ENCODE results near the gene ARMC2.
"Not testable (repeated sequence)": the region's sequence is repeated elsewhere in the genome, so short reads cannot be mapped to it uniquely, and the experiment has no call there.

Gene ARMC2

DNA sequence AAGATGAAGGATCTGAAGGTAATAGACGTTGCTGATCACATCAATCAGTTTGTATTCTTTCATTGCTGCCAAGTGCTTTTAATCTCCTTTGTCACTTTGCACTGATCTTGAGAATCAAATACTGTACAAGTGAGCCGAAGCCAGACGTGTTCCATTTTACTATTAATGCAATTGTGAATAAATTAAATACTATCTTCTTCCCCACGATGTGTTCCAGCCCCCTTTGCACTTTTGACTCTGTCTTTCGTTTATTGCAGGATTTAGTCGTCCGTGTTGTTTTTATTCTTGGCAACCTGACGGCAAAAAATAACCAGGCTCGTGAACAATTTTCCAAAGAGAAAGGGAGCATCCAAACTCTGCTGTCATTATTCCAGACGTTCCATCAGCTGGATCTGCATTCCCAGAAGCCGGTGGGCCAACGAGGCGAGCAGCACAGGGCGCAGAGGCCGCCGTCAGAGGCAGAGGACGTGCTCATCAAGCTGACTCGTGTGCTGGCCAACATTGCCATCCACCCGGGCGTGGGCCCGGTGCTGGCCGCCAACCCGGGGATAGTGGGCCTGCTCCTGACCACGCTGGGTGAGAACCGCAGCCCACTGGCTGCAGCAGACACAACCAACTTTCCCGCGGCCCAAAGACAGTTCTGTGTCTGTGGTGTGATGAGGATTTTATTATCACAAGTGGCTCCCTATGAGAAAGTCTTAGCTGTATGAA, 104.7 kb downstream of the ARMC2 start:
- DNase-seq (ENCODE audit: low spot score) = no peak

DNA sequence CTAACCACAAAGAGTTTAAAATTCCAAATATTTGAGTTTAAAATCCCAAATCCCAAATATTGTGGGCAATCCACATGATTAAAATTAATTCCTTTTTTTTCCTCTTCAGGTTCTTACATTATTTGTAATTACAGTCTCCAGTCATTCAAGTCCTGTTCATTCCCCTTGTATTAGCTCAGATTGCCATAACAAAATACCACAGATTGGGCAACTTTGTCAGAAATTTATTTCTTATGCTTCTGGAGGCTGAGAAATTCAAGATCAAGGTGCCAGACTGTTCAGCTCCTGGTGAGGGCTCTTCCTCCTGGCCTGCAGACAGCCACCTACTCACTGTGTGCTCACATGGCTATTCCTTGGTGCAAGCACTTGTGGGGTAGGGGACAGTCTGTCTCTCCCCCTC, 105.5 kb downstream of the ARMC2 start:
- DNase-seq (ENCODE audit: low spot score) = no peak

DNA sequence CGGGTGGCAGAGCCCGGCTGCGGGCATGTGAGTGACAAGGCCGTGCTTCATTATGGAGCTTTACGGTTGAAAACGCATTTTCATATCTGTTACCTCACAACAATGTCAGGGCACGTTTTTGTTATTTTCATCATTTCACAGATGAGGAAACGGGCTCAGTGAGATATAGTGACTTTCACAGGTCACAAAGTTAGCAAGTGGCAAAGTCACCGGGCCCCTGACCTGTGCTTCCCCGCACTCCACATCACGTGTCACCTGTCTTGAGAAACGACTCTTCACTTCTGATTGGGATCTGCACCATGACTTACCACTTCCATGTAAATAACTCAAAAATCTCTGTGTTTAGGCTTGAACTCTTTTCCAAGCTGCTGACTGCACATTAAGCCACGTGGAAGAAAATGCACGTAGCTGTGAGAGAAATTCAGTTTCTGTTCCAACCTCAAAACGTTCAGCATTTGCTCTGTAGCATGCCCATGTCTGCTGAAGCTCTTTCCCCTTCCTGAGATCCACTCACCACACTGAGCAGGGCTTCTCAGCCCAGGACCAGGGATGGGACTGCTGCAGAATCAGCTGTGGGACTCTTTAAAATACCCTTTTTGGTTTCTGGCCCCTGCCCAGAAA, 107.2 kb downstream of the ARMC2 start:
- no peak for DNase-seq (ENCODE audit: low spot score)

DNA sequence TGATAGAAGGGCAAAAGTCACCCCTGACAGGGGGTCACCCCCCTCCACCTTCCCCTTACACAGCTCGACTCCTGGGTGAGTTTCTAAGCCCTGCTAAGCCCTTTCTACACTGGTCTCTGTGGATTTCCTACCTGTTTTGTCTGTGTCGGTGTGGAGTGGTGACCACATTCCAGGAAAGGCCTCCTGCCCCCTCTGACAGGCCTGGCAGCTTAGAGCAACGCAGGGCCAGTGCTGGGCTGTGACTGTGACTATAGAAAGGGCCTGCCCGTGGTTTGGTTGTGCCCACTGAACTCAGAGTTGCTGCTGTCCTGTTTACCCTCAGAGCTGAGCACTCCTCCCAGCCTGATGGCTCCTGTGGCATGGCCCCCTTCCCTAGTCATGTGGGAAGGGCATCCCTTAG, 109.0 kb downstream of the ARMC2 start:
- DNase-seq (ENCODE audit: low spot score) = no peak

DNA sequence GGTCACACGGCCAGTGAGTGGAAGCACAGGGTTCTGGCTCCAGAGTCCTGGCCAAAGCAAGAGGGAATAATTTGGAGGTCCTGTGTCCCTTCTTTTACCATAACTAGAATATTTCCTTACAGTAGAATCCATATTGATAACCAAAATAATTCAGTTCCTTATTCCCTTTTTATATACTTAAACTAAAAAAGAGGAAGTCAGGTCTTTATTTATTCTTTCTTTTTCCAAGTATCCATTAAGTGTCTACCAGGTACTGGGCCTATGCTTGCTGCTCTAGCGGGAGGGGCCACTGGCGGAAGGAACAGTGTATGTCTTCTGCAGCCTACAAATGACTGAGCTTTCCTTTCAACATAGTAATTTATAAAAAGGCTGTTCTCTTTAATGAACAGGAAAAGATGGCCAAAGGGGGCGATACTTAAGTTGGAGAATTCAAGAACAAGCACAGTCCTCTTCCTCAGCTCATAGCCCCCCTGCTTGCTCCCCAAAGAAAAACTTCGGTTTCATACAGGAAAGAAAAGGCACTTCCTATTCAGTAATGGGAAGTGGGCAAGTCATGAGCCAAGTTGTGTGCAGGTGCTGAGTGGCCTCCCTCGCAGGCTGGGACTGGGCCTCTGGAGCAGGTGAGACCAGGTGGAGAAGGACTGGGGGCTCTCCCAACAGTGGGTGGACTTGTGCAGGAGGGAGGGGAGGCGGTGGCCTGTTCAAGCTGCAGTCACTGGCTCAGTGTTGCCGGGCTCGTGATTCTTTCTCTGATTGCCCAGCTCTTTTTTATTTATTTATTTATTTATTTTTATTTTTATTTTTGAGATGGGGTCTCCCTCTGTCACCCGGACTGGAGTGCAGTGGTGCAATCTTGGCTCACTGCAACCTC, 110.9 kb downstream of the ARMC2 start:
- no peak for DNase-seq (ENCODE audit: low spot score)

DNA sequence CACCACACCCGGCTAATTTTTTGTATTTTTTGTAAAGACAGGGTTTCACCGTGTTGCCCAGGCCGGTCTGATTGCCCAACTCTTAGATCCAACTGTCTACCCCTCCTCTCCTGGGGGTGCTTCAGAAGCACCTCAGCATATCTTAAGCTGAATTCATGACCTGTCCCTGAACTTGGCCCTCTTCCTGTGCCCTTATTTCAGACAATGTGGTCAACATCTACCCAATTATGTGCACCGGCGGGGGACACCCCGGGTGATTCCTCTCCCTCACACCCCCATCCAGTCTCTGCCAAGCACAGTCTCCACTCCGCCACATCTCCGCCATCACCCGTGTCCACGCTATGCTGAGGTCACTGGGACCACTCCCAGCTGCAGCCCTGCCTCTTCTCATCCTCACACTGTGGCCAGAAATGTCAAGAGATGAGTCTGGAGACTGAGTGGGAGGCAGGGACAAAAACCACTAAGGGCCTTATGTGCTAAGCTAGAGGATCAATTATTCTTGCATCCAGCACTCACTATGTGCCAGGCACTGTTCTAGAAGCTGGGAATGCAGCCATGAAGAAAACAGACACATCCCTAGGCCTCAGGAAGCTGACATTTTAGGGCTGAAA, 111.9 kb downstream of the ARMC2 start:
- DNase-seq (ENCODE audit: low spot score) = no peak

DNA sequence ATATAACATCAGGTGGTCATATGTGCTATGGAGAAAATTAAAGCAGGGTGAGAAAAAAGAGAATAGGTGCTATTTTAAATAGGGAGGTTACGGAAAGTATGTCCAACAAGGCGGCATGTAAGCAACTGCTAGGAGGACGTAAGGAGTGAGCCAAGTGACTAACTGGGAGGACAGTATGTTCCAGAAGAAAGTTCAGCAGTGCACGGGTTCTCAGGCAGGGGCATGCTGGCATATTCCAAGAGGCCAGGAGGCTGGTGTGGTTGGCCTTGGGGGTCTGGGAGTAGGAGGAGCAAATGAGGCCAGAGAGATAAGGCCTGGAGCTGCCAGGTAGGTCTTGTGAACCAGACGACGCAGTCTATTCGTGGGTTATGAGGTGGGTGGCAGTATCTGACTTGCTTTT, 112.4 kb downstream of the ARMC2 start:
- DNase-seq (ENCODE audit: low spot score) = no peak

DNA sequence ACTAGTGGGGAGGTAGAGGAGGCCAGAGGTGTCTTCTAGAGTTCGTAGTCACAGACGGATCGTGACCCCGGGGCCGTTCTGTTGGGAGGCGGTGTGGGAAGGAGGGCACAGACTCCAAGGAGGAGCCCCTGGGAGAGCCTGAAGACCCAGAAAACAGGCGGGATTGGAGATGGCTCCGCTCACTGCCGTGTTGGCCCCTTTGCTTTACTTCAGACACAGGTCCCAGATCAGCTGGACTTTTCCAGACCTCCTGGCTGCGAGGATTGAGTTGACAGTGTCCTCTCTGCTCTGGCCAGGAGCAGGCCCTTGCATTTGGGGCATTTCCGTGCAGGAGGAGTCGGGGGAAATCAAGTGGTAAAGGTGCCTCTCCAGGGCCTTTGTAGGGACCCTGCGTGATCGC, 112.9 kb downstream of the ARMC2 start:
- no peak for DNase-seq (ENCODE audit: low spot score)

DNA sequence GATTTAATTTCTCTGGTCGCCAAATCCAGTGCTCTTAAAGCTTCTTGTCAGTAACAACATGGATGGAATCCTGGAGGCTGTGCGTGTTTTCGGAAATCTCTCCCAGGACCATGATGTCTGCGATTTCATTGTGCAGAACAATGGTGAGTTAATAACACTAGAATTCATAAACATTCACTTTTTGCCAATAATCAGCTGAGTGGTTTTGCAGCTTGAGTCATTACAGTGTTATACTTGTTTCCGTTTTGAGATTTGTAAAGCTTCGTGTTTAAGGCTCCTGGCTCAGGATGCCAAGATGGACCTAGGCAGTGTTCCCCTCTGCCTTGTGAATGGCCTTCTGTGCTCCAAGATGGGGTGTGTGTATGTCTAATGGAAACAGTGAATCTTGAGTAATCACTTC, 113.8 kb downstream of the ARMC2 start:
- DNase-seq (ENCODE audit: low spot score) = no peak

DNA sequence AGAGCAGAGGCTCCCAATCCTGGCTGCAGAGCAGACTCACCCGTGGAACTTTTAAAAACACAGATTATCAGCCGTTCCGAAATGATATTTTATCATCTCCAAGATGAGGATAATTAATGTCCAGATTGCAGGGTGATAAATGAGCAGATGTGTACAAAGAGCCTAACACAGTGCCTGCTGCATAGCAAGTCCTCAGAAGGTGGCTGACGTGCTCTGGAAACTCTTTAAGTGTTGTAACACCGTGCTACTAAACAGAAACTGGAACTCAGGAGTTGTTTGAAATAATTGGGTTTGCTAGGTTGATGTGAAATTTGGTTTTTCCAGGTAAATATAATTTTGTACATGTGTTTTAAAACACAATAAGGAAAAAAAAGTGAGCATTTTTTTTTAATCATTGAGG, 118.0 kb downstream of the ARMC2 start:
- no peak for DNase-seq (ENCODE audit: low spot score)

DNA sequence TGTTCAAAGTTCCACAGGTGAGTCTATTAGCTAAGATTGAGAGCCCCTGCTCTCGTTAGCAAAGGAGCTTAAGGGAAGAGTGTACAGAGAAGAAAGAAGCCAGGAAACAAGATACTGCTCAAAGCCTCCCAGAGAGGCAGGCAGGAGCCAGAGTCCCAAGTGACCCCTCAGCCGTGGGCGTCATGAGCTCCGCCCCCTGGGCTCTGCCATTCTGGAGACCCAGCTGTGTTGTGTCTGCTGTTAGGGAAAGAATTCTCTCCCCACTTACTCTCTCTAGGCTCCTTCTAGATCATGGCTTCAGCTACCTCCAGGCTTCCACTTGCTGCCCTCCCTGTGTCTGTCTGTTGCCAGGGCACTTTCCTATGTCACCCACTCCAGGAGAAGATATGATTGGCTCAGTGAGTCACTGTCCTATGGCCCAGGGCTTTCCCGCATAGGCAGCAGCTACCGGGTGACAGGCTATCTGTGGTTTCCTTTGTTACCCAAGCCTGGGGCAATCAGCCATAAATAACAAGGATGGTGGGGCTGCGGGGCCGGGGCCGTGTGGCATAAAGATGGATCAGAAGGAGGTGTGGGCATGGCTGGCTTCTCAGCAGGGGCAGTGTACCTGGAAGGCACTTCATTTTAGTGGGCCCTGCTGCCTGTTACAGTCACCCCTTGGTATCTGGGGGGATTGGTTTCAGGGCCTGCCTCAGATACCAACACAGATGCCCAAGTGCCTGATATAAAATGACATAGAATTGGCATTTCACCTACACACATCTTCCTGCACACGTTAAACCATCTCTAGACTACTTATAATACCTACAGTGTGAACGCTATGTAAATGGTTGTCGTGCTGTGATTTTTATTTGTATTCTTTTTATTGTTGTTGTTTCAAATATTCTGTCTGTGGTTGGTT, 118.9 kb downstream of the ARMC2 start:
- DNase-seq (ENCODE audit: low spot score) = no peak

DNA sequence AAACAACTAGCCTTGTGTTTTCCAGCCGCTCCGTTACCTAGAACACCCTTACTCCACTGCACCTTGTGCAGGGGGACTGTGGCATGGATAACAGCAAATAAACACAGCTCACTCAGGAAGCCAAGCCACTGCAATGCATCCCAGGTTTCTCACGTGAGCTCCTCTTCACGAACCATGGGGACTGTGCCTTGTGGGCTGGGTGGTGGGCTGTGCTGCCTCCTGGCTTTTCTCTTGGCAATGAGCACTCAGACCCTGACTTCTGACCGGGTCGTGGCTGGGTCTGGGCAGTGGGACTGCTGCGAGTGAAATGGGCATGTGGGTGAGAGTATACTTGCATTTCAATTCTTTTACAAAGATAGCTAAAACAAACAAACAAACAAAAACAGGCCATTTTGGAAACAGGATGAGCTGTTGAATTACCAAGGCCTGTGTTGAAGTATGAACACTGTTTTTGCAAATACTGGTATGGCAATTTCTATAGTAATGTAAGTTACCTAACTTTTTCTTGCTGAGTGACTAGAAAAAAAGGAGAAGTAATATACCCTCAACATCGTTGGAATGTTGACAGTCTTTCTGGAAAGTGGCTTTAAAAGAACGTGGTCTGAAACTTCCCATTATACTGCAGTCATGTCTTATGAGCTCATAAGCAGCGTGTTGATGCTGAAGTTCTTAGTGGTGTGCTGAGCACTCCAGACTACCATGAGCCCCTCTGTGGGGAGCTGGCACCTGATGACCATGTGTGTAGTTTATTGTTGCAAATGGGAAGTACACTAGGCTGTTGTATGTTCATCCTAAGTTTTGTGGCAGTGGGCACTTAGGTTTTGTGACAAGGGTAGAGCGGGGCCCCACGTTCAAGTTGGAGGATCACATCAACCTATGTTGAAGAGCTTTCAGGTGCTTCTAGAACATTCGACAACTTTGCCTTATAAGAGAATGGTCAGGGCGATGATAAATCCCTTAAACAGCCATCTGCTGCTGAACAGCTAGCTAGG, 120.4 kb downstream of the ARMC2 start:
- DNase-seq (ENCODE audit: low spot score) = no peak

DNA sequence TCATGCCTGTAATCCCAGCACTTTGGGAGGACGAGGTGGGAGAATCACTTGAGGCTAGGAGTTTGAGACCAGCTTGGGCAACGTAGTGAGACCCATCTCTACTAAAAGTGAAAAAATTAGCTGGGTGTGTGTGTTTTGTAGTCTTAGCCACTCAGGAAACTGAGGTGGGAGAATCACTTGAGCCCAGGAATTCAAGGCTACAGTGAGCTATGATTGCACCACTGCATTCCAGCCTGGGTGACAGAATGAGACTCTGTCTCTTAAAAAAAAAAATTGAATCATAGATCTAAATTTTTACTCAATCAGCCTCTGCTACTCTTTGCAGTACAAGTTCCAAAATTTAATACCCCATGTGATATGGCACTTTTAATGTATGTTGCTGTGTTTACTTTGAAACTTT, 121.6 kb downstream of the ARMC2 start:
- DNase-seq (ENCODE audit: low spot score) = no peak

DNA sequence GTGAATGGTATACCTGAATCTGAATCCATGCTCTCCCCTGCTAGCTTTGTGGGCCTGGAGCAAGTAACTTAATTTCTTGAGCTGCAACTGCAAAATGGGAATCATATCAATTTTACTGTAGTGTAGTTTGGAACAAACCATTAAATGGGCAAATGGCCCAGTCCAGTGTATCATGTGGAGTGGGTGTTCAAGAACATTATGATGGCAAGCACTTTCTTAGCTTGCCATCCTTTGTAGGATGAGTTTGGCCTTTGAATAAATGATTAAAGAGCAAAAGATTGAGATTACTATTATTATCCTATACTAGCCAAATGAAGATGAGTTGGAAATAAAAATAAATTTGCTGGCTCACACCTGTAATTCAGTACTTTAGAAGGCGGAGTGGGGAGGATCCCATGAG, 126.0 kb downstream of the ARMC2 start:
- no peak for DNase-seq (ENCODE audit: low spot score)

DNA sequence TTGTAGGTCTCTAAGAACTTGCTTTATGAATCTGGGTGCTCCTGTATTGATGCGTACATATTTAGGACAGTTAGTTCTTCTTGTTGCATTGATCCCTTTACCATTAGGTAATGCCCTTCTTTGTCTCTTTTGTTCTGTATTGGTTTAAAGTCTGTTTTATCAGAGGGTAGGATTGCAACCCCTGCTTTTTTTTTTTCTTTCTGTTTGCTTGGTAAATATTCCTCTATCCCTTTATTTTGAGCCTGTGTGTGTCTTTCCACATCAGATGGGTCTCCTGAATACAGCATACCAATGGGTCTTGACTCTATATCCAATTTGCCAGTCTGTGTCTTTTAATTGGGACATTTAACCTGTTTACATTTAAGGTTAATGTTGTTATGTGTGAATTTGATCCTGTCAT, 130.4 kb downstream of the ARMC2 start:
- DNase-seq (ENCODE audit: low spot score) = not testable (repeated sequence)

DNA sequence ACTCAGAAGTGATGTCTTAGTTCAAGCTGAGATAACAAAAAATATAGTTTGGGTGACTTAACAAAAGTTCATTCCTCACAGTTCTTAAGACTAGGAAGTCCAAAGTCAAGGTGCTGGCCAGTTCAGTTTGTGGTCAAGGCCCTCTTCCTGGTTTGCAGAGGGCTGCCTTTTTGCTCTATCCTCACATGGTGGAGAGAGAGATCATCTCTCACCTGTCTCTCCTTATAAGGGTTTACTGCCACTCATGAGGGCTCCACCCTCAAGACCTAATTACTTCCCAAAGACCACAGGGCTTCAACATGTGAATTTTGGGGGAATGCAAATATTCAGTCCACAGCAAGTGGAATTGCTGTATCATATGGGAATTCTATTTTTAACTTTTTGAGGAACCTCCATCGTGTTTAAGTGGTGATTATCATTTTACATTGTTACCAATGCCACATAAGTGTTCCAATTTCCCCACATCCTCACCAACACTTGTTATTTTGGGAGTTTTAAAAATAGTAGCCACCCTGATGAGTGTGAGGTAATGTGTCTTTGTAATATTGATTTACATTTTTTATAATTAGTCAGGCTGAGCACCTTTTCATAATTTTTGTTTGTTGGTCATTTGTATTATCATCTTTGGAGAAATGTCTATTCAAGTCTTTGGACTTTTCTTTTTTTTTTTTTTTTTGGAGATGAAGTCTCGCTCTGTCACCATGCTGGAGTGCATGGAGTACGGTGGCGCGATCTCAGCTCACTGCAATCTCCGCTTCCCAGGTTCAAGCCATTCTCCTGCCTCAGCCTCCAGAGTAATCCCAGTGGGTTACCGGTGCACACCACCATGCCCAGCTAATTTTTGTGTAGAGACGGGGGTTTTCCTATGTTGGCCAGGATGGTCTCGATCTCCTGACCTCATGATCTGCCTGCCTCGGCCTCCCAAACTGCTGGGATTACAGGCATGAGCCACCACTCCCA, 134.2 kb downstream of the ARMC2 start:
- no peak for DNase-seq (ENCODE audit: low spot score)

DNA sequence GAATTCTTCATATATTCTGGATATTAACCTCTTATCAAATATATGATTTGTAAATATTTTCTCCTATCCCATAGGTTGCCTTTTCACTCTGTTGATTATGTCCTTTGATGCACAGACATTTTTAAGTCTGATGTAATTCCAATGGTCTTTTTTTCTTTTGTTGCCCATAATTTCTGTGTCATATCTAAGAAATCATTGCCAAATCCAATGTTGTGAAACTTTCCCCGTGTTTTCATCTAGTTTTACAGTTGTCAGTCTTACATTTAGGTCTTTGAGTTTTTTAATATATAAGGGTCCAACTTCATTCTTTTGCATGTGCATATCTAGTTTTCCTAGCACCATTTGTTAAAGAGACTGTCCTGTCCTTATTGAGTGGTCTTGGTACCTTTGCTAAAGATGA, 134.9 kb downstream of the ARMC2 start:
- no peak for DNase-seq (ENCODE audit: low spot score)

DNA sequence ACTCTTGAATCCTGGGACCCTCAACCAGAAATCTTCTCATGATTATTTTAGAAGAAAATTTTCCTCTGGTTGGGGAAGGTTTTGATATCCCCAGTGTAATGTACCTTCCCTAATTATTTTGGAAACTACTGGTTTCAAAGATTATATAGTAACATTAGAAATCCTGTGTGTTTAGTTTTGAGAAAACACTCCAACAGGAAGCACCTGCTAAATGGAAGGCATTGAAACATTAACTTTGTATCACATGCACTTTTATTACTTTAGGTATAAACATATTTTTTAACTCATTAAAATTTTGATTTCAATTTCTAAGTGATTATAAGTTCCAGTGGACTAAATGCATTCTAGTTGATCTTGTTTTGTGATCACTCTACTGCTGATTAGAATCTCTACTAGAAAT, 137.1 kb downstream of the ARMC2 start:
- no peak for DNase-seq (ENCODE audit: low spot score)

DNA sequence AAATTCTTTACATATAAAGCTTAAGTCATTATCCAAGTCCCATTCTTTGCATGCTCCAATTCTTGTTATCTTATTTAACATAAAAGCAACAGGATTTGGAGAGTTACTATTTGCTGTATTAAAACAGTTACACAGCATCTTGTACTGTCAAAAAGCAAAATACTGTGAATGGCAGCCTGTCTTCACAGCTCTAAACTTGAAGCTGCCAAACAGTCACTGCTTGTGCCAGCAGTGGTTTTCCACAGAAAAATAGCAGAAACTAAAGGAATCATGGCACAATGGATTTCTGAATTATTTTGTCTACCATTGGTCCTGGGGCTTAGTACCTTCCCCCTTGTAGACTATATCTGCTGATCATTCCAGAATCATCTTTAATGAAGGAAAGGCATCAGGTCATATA, 138.9 kb downstream of the ARMC2 start:
- no peak for DNase-seq (ENCODE audit: low spot score)
